ENCODE measurements around the gene MRPL41. TPM values are rescaled to one million over a fixed set of nuclear protein-coding genes. Genes with fewer than 3 reads are reported as not detected.

Gene MRPL41
- total and polyA plus RNA-seq, 4 experiments from 2014 or later: 37.8 to 95.9 (median 65.8) TPM

DNA sequence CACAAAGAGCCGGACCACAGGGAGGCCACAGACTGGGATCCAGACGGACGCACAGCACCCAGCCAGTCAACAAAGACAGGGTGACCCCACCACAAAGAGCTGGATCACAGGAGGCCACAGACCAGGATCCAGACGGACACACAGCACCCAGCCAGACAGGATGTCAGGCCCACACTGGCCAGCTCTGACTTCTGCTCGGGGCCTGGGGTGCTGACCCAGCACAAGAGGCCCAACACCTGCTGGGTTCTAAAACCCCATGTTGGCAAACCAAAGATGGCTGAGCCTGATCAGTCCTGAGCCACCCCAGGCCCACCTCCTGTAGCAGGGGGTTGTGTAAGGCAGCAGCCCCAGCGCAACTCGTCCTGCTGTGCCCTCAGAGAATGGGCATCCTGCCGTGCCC, 32.3 kb downstream of the MRPL41 start:
- Mint-ChIP-seq H3K27me3 (no peaks in the 10 kb centered on the region), H3K9me3 (no peaks in the 10 kb centered on the region), H3K4me1 (peaks cover 2 to 23% (median 11%) of the 10 kb centered on the region in 4 donors), H3K27ac (no peak overlapping the region), H3K36me3 (peaks cover 17 to 29% of the 10 kb centered on the region in 2 donors), H3K4me3 (no peak overlapping the region)
- DNase-seq: no peak
- Histone ChIP-seq H3K4me3 (ENCODE audit: low read length in 2 of 2) (no peak overlapping the region), H3K27me3 (ENCODE audit: insufficient read depth, low read length) (no peaks in the 10 kb centered on the region), H3K4me1 (ENCODE audit: insufficient read depth, low read length) (peaks cover 12% of the 10 kb centered on the region), H3K36me3 (ENCODE audit: insufficient read depth, low read length) (peaks cover 13% of the 10 kb centered on the region), H3K27ac (ENCODE audit: low read depth, low read length) (no peak overlapping the region), H3K9me3 (ENCODE audit: control insufficient read depth in 1 of 2, low read length in 2 of 2) (no peaks in the 10 kb centered on the region)
- POLR2A ChIA-PET (ENCODE audit: partially characterized antibody): no interaction called here
- intact Hi-C loops (cut with micrococcal nuclease): no loop called here
- CTCF ChIA-PET (ENCODE audit: partially characterized antibody): interaction anchor here (0.8 kb wide), 1 partner anchor 19 kb away, joined by 3 read pairs; no protein-coding TSS in a partner anchor

DNA sequence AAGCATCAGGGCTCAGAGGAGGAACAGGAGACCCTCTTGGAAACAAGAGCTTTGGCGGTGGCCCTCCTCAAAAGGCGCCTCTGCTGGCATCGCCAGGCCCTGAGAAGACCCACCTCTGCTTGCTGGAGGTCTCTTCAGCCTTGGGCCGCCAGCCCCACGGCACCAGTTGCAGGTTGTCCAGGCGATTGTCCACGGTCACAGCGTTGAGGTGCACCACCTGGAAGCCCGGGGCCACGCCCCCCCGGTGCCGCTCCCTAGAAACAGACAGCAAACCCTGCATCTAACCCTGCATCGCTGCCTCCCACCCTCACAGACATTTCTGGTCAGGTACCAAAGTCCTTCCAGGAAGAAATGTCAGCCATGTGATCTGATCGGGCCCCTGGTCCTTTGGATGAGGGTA, 35.2 kb downstream of the MRPL41 start:
- Mint-ChIP-seq H3K4me1 (peaks cover 3 to 28% (median 16%) of the 10 kb centered on the region in 4 donors), H3K27me3 (no peaks in the 10 kb centered on the region), H3K4me3 (no peak overlapping the region), H3K36me3 (peaks cover 17 to 26% of the 10 kb centered on the region in 2 donors), H3K27ac (no peak overlapping the region), H3K9me3 (no peaks in the 10 kb centered on the region)
- Histone ChIP-seq H3K36me3 (ENCODE audit: insufficient read depth, low read length) (peaks cover 13% of the 10 kb centered on the region), H3K4me1 (ENCODE audit: insufficient read depth, low read length) (peaks cover 21% of the 10 kb centered on the region), H3K27me3 (ENCODE audit: insufficient read depth, low read length) (no peaks in the 10 kb centered on the region), H3K9me3 (ENCODE audit: control insufficient read depth in 1 of 2, low read length in 2 of 2) (no peaks in the 10 kb centered on the region), H3K27ac (ENCODE audit: low read depth, low read length) (no peak overlapping the region), H3K4me3 (ENCODE audit: low read length in 2 of 2) (no peak overlapping the region)
- intact Hi-C loops (cut with micrococcal nuclease): no loop called here
- DNase-seq: no peak
- ChIA-PET POLR2A (ENCODE audit: partially characterized antibody) (interaction anchor here (1.1 to 2.6 kb wide), 2 partner anchors 8 to 36 kb away, joined by 3 to 17 read pairs; partner anchors contain the start of gene DPH7), CTCF (ENCODE audit: partially characterized antibody) (no interaction called here)

DNA sequence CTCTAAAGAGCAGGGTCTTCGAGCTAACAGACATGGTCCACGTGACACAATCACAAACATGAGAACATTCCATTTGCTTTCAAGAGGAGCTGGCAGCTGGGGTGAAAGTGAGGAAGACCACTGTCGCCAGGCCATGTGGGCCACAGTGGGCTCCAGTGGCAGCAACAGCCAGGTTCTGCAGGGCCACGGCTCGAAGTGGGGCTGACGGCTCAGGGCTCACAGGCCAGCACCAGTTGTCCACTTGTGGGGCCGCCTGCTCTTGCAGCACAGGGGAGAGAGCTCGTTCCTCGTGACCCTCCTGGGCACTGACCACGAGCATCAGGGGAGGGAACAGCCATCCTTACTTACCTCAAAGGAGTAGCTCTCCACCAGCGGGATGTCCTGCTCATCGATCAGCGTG, 36.6 kb downstream of the MRPL41 start:
- peaks cover 5 to 26% (median 16%) of the 10 kb centered on the region in 4 donors for H3K4me1 Mint-ChIP-seq
- DNase-seq: no peak
- H3K4me3 Mint-ChIP-seq: peak overlapping the region in 7 of 8 donors; percentile 17 to 81 (median 64)
- Histone ChIP-seq H3K27ac (ENCODE audit: low read depth, low read length) (no peak overlapping the region), H3K9me3 (ENCODE audit: control insufficient read depth in 1 of 2, low read length in 2 of 2) (no peaks in the 10 kb centered on the region), H3K36me3 (ENCODE audit: insufficient read depth, low read length) (peaks cover 13% of the 10 kb centered on the region), H3K4me1 (ENCODE audit: insufficient read depth, low read length) (peaks cover 21% of the 10 kb centered on the region), H3K4me3 (ENCODE audit: low read length in 2 of 2) (no peak overlapping the region), H3K27me3 (ENCODE audit: insufficient read depth, low read length) (no peaks in the 10 kb centered on the region)
- CTCF ChIA-PET (ENCODE audit: partially characterized antibody): interaction anchor here (0.9 to 2.2 kb wide), 2 partner anchors 9 to 11 kb away, joined by 3 to 10 read pairs; partner anchors contain the start of gene DPH7
- POLR2A ChIA-PET (ENCODE audit: partially characterized antibody): interaction anchor here (1.1 to 2.6 kb wide), 4 partner anchors 9 to 38 kb away, joined by 3 to 17 read pairs (median 4); partner anchors contain the start of genes DPH7 and EHMT1
- no peaks in the 10 kb centered on the region for H3K9me3 Mint-ChIP-seq
- intact Hi-C loops (cut with micrococcal nuclease): no loop called here
- peaks cover 17 to 20% of the 10 kb centered on the region in 2 donors for H3K36me3 Mint-ChIP-seq
- no peaks in the 10 kb centered on the region for H3K27me3 Mint-ChIP-seq
- H3K27ac Mint-ChIP-seq: peak overlapping the region in 2 of 7 donors; percentile 27 to 56

DNA sequence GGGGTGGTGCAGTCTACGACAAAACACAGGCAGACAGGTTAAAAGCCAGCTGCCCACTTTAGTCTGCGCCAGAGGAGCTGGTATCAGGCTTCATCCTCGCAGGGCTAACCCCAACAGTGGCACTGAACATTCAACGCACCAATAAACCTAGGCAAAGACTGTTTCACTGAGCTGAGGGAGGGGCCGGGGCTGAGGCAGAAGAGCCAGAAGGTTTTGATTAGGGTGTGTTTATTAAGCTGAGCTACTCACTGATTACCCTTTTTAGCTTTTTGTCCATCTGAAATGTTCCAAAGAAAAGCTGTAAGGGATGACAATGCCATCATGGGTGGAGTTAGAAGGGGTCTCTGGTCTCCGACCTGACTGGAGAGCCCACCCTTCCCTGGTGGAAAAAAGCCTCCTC, 37.2 kb downstream of the MRPL41 start:
- CTCF ChIA-PET (ENCODE audit: partially characterized antibody): interaction anchor here (0.9 to 2.2 kb wide), 2 partner anchors 10 to 12 kb away, joined by 3 to 10 read pairs; partner anchors contain the start of gene DPH7
- intact Hi-C loops (cut with micrococcal nuclease): no loop called here
- H3K9me3 ChIP-seq (ENCODE audit: control insufficient read depth in 1 of 2, low read length in 2 of 2): no peaks in the 10 kb centered on the region
- POLR2A ChIA-PET (ENCODE audit: partially characterized antibody): interaction anchor here (1.3 to 2.6 kb wide), 3 partner anchors 10 to 31 kb away, joined by 3 to 17 read pairs (median 6); partner anchors contain the start of genes DPH7 and EHMT1
- Mint-ChIP-seq H3K36me3 (peaks cover 14 to 17% of the 10 kb centered on the region in 2 donors), H3K4me1 (peaks cover 5 to 24% (median 15%) of the 10 kb centered on the region in 4 donors), H3K4me3 (peak overlapping the region; percentile 39 to 89 (median 82)), H3K9me3 (no peaks in the 10 kb centered on the region), H3K27ac (peak overlapping the region in 3 of 7 donors; percentile 17 to 89 (median 56)), H3K27me3 (no peaks in the 10 kb centered on the region)
- no peak for DNase-seq
- H3K27me3 ChIP-seq (ENCODE audit: insufficient read depth, low read length): no peaks in the 10 kb centered on the region
- H3K4me1 ChIP-seq (ENCODE audit: insufficient read depth, low read length): peaks cover 21% of the 10 kb centered on the region
- H3K36me3 ChIP-seq (ENCODE audit: insufficient read depth, low read length): peaks cover 13% of the 10 kb centered on the region
- no peak overlapping the region for H3K4me3 ChIP-seq (ENCODE audit: low read length in 2 of 2)
- no peak overlapping the region for H3K27ac ChIP-seq (ENCODE audit: low read depth, low read length)

DNA sequence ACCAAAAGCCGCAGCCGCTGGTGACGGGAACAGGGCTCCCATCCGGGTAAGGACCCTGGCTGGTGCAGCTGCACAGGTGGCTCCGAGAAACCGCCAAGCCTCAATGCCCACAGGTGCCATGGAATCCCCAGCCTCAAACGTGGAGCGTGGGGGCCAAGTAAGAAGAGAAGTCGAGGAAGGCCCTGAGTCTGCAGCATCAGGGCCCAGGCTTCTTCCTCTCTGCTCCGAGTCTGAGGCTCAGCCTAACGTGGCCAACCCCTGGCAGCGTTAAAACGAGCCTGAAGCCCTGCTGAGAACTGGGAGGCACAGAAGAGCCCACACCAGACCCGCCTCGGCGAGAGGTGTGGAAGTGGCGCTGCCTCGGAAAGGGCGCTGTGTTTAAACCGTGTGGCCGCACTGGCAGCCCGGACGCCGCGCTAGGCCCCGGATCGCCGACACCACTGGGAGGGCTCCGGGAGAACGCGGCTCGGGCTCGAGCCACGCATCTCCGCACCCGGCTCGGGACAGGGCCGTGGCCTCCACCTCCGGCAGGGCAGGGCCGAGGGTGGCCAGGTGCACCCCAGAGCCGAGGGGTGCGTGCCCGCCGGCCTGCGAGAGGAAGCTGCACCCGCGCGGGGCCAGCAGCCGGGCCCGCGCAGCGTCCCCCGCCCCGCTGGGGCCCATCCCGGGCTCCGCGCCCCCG, 37.9 kb downstream of the MRPL41 start:
- intact Hi-C loops (cut with micrococcal nuclease): loop anchor here (1.0 to 2.0 kb wide), 4 partner anchors 10 to 799 kb away; partner anchors contain the start of genes ARRDC1 and TMEM141
- peaks cover 5 to 24% (median 15%) of the 10 kb centered on the region in 4 donors for H3K4me1 Mint-ChIP-seq
- H3K27me3 Mint-ChIP-seq: no peaks in the 10 kb centered on the region
- Histone ChIP-seq H3K4me1 (ENCODE audit: insufficient read depth, low read length) (peaks cover 21% of the 10 kb centered on the region), H3K9me3 (ENCODE audit: control insufficient read depth in 1 of 2, low read length in 2 of 2) (no peaks in the 10 kb centered on the region), H3K36me3 (ENCODE audit: insufficient read depth, low read length) (peaks cover 13% of the 10 kb centered on the region), H3K27ac (ENCODE audit: low read depth, low read length) (peak overlapping the region; percentile 31), H3K27me3 (ENCODE audit: insufficient read depth, low read length) (no peaks in the 10 kb centered on the region), H3K4me3 (ENCODE audit: low read length in 2 of 2) (peak overlapping the region in 1 of 2 donors; percentile 52)
- H3K4me3 Mint-ChIP-seq: peak overlapping the region; percentile 81 to 89 (median 84)
- peaks cover 14 to 16% of the 10 kb centered on the region in 2 donors for H3K36me3 Mint-ChIP-seq
- H3K27ac Mint-ChIP-seq: peak overlapping the region in 6 of 7 donors; percentile 18 to 89 (median 67)
- ChIA-PET CTCF (ENCODE audit: partially characterized antibody) (interaction anchor here (2.2 kb wide), 1 partner anchor 10 kb away, joined by 10 read pairs; the partner anchor contains the start of gene DPH7), POLR2A (ENCODE audit: partially characterized antibody) (interaction anchor here (1.3 to 2.6 kb wide), 3 partner anchors 11 to 30 kb away, joined by 3 to 17 read pairs (median 6); partner anchors contain the start of genes DPH7 and EHMT1)
- no peak for DNase-seq
- H3K9me3 Mint-ChIP-seq: no peaks in the 10 kb centered on the region

DNA sequence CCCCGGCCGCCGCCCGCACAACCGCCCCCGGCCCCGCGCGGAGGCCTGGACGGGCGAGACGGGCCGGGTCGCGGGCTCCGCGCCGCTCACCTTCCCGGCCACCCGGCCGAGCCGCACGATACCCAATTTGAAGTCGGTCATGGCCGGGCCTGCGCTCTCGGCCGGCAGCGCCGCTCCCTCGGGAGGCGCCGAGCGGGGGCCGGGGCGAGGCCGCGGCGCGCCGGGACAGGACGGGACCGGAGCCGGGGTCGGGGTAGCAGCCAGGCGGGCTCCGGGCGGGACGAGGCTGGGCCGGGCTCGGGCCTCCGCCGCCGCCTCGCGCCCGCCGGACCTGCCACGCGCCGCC, 38.4 kb downstream of the MRPL41 start:
- H3K36me3 ChIP-seq (ENCODE audit: insufficient read depth, low read length): peaks cover 13% of the 10 kb centered on the region
- no peak overlapping the region for H3K27ac Mint-ChIP-seq
- no peak for DNase-seq
- no peaks in the 10 kb centered on the region for H3K9me3 ChIP-seq (ENCODE audit: control insufficient read depth in 1 of 2, low read length in 2 of 2)
- H3K4me1 Mint-ChIP-seq: peaks cover 5 to 24% (median 15%) of the 10 kb centered on the region in 4 donors
- CTCF ChIA-PET (ENCODE audit: partially characterized antibody): no interaction called here
- H3K27ac ChIP-seq (ENCODE audit: low read depth, low read length): no peak overlapping the region
- no peaks in the 10 kb centered on the region for H3K9me3 Mint-ChIP-seq
- H3K27me3 Mint-ChIP-seq: no peaks in the 10 kb centered on the region
- intact Hi-C loops (cut with micrococcal nuclease): loop anchor here (1.0 to 2.0 kb wide), 4 partner anchors 11 to 799 kb away; partner anchors contain the start of genes ARRDC1 and TMEM141
- peaks cover 21% of the 10 kb centered on the region for H3K4me1 ChIP-seq (ENCODE audit: insufficient read depth, low read length)
- H3K4me3 ChIP-seq (ENCODE audit: low read length in 2 of 2): no peak overlapping the region
- POLR2A ChIA-PET (ENCODE audit: partially characterized antibody): interaction anchor here (1.0 to 1.6 kb wide), 7 partner anchors 9 to 38 kb away, joined by 3 to 14 read pairs (median 6); partner anchors contain the start of genes ARRDC1, DPH7, EHMT1 and MRPL41
- H3K36me3 Mint-ChIP-seq: peaks cover 14% of the 10 kb centered on the region in 2 donors
- H3K4me3 Mint-ChIP-seq: no peak overlapping the region
- H3K27me3 ChIP-seq (ENCODE audit: insufficient read depth, low read length): no peaks in the 10 kb centered on the region

Data from CD4-positive, alpha-beta memory T cell (primary cell).